ENCODE measurements around the gene CHCHD10. TPM values are rescaled to one million over a fixed set of nuclear protein-coding genes. Genes with fewer than 3 reads are reported as not detected.

Gene CHCHD10
- 100 to 1,000 TPM in 5 of 9 donors, 10 to 100 TPM in 3, 1 to 10 TPM in 1; 4.6 to 177 (median 118) TPM for total RNA-seq
- polyA plus RNA-seq, result 100 to 1,000 TPM; 199 to 528 (median 520) TPM
- long read RNA-seq, donor 1, transcript CHCHD10-205 (2 exons, 490 nt), result minor isoform, 5 of 157 reads
- long read RNA-seq, donor 1, transcript CHCHD10-202 (4 exons, 1,171 nt), result major isoform, 146 of 157 reads
- long read RNA-seq, donor 1, partial matches to known transcripts, result 6 of 157 reads
- long read RNA-seq, donor 1, other reads (novel, unspliced or antisense), result 0 of 157 reads
- long read RNA-seq, donor 2, transcript CHCHD10-202 (4 exons, 1,171 nt), result major isoform, 68 of 70 reads
- long read RNA-seq, donor 2, partial matches to known transcripts, result 0 of 70 reads
- long read RNA-seq, donor 2, other reads (novel, unspliced or antisense), result 0 of 70 reads
- long read RNA-seq, donor 3, transcript CHCHD10-202 (4 exons, 1,171 nt), result major isoform, 135 of 307 reads
- long read RNA-seq, donor 3, transcript CHCHD10-205 (2 exons, 490 nt), result minor isoform, 5 of 307 reads
- long read RNA-seq, donor 3, partial matches to known transcripts, result 123 of 307 reads
- long read RNA-seq, donor 3, other reads (novel, unspliced or antisense), result 44 of 307 reads
- long read RNA-seq, donor 4, partial matches to known transcripts, result 0 of 3 reads
- long read RNA-seq, donor 4, other reads (novel, unspliced or antisense), result 0 of 3 reads
- long read RNA-seq, donor 5, transcript CHCHD10-202 (4 exons, 1,171 nt), result major isoform, 55 of 57 reads
- long read RNA-seq, donor 5, partial matches to known transcripts, result 0 of 57 reads
- long read RNA-seq, donor 5, other reads (novel, unspliced or antisense), result 1 of 57 reads
- long read RNA-seq, donor 6, partial matches to known transcripts, result 0 of 1 reads
- long read RNA-seq, donor 6, other reads (novel, unspliced or antisense), result 0 of 1 reads
- long read RNA-seq, donor 7, transcript CHCHD10-202 (4 exons, 1,171 nt), result major isoform, 56 of 68 reads
- long read RNA-seq, donor 7, partial matches to known transcripts, result 9 of 68 reads
- long read RNA-seq, donor 7, other reads (novel, unspliced or antisense), result 0 of 68 reads
- long read RNA-seq, donor 8, transcript CHCHD10-202 (4 exons, 1,171 nt), result major isoform, 148 of 156 reads
- long read RNA-seq, donor 8, partial matches to known transcripts, result 5 of 156 reads
- long read RNA-seq, donor 8, other reads (novel, unspliced or antisense), result 0 of 156 reads
- long read RNA-seq, donor 9, transcript CHCHD10-202 (4 exons, 1,171 nt), result major isoform, 86 of 103 reads
- long read RNA-seq, donor 9, partial matches to known transcripts, result 16 of 103 reads
- long read RNA-seq, donor 9, other reads (novel, unspliced or antisense), result 0 of 103 reads
- long read RNA-seq, donor 10, transcript CHCHD10-202 (4 exons, 1,171 nt), result major isoform, 41 of 44 reads
- long read RNA-seq, donor 10, partial matches to known transcripts, result 0 of 44 reads
- long read RNA-seq, donor 10, other reads (novel, unspliced or antisense), result 0 of 44 reads

DNA sequence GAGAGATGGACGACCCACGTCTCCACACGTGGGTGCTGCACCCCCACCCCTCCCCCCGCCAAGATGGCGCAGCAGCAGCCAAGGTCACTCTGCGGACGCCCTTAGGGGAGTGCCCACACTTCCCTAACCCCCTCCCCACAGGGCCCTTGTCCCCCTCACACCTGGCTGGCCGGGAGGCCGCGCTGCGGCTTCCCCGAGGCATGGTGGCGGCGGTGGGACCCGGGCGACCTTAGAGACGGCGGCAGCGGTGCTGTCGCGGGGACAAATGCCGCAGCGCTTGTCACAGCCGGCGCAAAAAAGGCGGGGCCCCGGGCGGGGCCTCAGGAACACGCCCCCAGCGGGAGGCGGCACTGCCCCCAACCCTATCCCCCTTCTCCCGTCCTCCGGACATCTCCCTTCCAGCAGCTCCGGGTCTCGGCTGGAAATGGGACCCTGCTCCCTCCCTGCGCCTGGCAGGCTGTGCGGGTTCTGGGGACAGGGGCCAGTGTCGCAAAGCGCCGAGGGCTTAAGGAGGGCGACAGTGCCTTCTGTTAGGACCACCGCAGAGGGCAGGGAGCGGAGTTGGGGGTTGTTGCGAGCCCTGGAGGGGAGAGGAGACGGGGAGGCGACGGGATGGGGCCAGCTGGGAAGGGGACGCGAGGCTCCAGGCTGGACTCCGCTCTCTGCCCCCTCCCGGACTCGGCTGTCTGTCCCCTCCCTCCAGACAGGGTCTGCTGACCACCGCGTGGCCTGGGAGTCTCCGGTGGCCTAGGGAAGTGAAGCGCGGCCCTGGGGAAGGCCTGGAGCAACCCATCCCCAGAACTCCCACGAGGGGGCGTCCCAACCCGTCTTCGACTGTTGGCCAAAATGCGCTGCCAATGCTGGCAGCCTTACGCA lies at the start of gene CHCHD10:
CHCHD10 (minus strand) TSS at position 300 of the 876 bp plus-strand sequence; CDS start at position 202, 98 bp downstream.
- peak; percentile 72 to 80 for TF ChIP-seq POLR2A (IDR thresholded peaks at IDR 0.05)
- TF ChIP-seq, protein P1, sequence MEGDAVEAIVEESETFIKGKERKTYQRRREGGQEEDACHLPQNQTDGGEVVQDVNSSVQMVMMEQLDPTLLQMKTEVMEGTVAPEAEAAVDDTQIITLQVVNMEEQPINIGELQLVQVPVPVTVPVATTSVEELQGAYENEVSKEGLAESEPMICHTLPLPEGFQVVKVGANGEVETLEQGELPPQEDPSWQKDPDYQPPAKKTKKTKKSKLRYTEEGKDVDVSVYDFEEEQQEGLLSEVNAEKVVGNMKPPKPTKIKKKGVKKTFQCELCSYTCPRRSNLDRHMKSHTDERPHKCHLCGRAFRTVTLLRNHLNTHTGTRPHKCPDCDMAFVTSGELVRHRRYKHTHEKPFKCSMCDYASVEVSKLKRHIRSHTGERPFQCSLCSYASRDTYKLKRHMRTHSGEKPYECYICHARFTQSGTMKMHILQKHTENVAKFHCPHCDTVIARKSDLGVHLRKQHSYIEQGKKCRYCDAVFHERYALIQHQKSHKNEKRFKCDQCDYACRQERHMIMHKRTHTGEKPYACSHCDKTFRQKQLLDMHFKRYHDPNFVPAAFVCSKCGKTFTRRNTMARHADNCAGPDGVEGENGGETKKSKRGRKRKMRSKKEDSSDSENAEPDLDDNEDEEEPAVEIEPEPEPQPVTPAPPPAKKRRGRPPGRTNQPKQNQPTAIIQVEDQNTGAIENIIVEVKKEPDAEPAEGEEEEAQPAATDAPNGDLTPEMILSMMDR (IDR thresholded peaks at IDR 0.05), result peak; percentile 59 to 84 (median 75)
- peak; percentile 86 to 92 (median 89) for DNase-seq
- Histone ChIP-seq H3K36me3 (replicated peaks in 1 of 2) (no peaks in the 10 kb centered on the region), H3K4me3 (peak within 1 kb of the TSS; percentile 47 to 88 (median 60)), H3K27ac (peak within 1 kb of the TSS; percentile 13 to 88 (median 74)), H3K9me3 (replicated peaks in 1 of 3) (no peaks in the 10 kb centered on the region), H3K4me1 (replicated peaks in 1 of 2) (peaks cover 0 to 34% of the 10 kb centered on the region in 2 donors), H3K27me3 (no peaks in the 10 kb centered on the region)
- WGBS, 4 donors, result 0 to 1% (median 1%) methylated on average over 7 to 63 of the region's 63 CpGs
- intact Hi-C loops (cut with DNase I), result loop anchor here (5.0 to 10.0 kb wide), 2 partner anchors 79 to 143 kb away; no protein-coding TSS in a partner anchor

DNA sequence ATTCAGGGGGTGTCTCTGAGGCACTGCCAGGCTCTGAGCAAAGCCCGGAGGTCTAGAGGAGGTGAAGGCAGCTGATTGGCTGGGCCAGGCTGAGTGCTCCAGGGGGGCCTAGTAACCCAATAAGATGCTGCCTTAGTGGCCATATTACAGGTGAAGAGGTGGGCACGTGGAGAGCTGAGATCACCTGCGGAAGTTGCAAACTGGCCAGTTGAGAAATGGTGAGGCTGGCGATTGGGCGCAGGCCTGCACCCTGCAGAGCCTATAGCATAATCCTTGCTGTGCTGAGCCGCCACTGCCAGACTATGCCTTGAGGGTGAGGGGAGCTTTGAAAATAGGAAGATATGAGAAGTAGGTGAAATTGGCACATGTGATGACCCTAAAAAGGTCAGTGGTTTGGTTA lies 49.4 kb upstream of the CHCHD10 start:
- Histone ChIP-seq H3K27me3 (no peaks in the 10 kb centered on the region), H3K4me3 (no peak overlapping the region), H3K27ac (no peak overlapping the region), H3K4me1 (replicated peaks in 1 of 2) (peaks cover 0 to 14% of the 10 kb centered on the region in 2 donors), H3K36me3 (replicated peaks in 1 of 2) (peaks cover 0 to 60% of the 10 kb centered on the region in 2 donors), H3K9me3 (replicated peaks in 1 of 3) (no peaks in the 10 kb centered on the region)
- intact Hi-C loops (cut with DNase I), result no loop called here
- TF ChIP-seq POLR2A (IDR thresholded peaks at IDR 0.05), result no peak
- TF ChIP-seq, protein P1 (IDR thresholded peaks at IDR 0.05), result no peak
- WGBS, 4 donors, result 89 to 99% (median 93%) methylated on average over 5 to 6 of the region's 6 CpGs
- DNase-seq, result no peak

DNA sequence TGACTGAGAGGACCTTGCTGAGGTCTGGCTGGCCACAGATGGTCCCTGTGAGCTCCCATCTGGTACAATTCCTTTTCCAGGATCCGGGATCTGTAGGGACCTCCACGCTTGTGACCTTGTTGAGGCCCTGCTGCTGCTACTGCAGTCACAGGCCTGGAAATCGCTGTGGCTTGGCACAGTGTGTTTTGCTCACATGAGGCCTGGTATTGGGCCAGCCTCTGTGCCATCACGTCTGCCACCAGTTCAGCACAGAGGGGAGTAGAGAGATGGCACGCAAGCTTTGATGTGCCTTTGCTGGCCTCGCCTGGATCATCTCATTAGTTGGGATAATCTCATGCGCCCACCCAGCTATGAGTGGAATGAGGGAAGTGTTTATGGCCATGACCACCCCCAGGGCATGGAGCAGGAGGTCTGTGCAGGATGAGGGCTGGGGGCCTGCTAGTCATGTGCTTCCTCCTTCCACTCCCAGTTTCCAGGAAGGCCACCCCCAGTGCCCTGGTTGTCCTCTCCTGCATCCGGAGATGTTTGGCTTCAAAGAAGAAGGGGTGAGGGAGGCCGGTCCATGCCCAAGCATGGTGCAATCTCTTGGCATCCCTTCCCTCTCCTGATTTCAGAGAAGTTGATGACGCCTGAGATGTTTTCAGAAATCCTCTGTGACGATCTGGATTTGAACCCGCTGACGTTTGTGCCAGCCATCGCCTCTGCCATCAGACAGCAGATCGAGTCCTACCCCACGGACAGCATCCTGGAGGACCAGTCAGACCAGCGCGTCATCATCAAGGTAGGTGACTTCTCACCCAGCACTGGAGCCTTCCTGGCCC lies 48.6 kb upstream of the CHCHD10 start:
- Histone ChIP-seq H3K4me1 (replicated peaks in 1 of 2) (peaks cover 0 to 13% of the 10 kb centered on the region in 2 donors), H3K4me3 (no peak overlapping the region), H3K27ac (no peak overlapping the region), H3K9me3 (replicated peaks in 1 of 3) (no peaks in the 10 kb centered on the region), H3K36me3 (replicated peaks in 1 of 2) (peaks cover 0 to 58% of the 10 kb centered on the region in 2 donors), H3K27me3 (no peaks in the 10 kb centered on the region)
- TF ChIP-seq, protein P1 (IDR thresholded peaks at IDR 0.05), result no peak
- TF ChIP-seq POLR2A (IDR thresholded peaks at IDR 0.05), result no peak
- WGBS, 4 donors, result 79 to 83% (median 82%) methylated on average over 10 to 18 of the region's 18 CpGs
- DNase-seq, result peak in 1 of 7 donors; percentile 48
- intact Hi-C loops (cut with DNase I), result no loop called here

All from adrenal gland (tissue), 19 donors.